ENCODE measurements around the gene CPED1.

DNA sequence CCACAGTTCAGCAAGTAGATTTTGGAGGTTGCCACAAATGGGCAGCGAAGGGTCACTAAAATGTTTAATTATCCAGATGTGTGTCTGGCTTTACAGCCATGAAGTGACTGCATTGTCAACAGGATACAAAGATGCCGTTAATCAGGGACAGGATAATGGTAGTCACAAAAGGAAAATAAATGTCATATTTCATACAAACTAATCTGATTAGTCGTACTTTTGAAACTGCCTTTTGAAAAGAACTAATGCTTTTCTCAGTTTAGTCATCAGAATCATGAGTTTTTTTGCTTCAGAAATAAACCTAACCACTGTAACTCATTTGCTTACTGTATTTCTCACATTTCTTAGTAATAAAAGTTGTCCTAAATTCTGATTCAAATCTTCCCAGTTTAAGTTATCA lies 318.1 kb downstream of the CPED1 start:
- TF ChIP-seq, protein P1, sequence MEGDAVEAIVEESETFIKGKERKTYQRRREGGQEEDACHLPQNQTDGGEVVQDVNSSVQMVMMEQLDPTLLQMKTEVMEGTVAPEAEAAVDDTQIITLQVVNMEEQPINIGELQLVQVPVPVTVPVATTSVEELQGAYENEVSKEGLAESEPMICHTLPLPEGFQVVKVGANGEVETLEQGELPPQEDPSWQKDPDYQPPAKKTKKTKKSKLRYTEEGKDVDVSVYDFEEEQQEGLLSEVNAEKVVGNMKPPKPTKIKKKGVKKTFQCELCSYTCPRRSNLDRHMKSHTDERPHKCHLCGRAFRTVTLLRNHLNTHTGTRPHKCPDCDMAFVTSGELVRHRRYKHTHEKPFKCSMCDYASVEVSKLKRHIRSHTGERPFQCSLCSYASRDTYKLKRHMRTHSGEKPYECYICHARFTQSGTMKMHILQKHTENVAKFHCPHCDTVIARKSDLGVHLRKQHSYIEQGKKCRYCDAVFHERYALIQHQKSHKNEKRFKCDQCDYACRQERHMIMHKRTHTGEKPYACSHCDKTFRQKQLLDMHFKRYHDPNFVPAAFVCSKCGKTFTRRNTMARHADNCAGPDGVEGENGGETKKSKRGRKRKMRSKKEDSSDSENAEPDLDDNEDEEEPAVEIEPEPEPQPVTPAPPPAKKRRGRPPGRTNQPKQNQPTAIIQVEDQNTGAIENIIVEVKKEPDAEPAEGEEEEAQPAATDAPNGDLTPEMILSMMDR (IDR thresholded peaks at IDR 0.05; ENCODE audit: low read length), result no peak
- no peak for TF ChIP-seq EZH2 (IDR thresholded peaks at IDR 0.05; ENCODE audit: borderline replicate concordance, low read length)

Measured in OCI-LY1 (cell line).